Right lobe of liver (tissue), 4 donors: ENCODE results near the gene LUZP2.

Source experiments
- POLR2A ChIP-seq: fragments of 450-650 bp; IDR thresholded peaks from one replicate; pipeline ENCODE4 v1.6.1; 2017; ENCODE audit warnings: antibody characterized with exemption, mild to moderate bottlenecking
- TF ChIP-seq, protein P1 (sequence below), 4 donors: fragments of 200-600 bp in 3 of 4; fragments of 450-650 bp in 1 of 4; IDR thresholded peaks; one replicate each; pipeline versions ENCODE4 v1.5.1 to v1.8.0; 2016 to 2022; ENCODE audit warnings: antibody characterized with exemption in 4 of 4, mild to moderate bottlenecking in 2 of 4
- donor health status: DM: no; HTN: no; CAD: no.
- donor health status: DM: no; HTN: no; CAD: no.
- donor health status: DM: no; HTN: yes; CAD: no.

GRCh38 chr11:24767411-24767810 lies 270.6 kb downstream of the LUZP2 start:
- TF ChIP-seq, protein P1, sequence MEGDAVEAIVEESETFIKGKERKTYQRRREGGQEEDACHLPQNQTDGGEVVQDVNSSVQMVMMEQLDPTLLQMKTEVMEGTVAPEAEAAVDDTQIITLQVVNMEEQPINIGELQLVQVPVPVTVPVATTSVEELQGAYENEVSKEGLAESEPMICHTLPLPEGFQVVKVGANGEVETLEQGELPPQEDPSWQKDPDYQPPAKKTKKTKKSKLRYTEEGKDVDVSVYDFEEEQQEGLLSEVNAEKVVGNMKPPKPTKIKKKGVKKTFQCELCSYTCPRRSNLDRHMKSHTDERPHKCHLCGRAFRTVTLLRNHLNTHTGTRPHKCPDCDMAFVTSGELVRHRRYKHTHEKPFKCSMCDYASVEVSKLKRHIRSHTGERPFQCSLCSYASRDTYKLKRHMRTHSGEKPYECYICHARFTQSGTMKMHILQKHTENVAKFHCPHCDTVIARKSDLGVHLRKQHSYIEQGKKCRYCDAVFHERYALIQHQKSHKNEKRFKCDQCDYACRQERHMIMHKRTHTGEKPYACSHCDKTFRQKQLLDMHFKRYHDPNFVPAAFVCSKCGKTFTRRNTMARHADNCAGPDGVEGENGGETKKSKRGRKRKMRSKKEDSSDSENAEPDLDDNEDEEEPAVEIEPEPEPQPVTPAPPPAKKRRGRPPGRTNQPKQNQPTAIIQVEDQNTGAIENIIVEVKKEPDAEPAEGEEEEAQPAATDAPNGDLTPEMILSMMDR (IDR thresholded peaks at IDR 0.05): no peak
- TF ChIP-seq POLR2A: no peak
